HUES48 (cell line): Measurements from ENCODE around the gene SFXN1.

Experiments
- H3K27ac ChIP-seq: one replicate; pipeline ENCODE4 v1.7.0; 2013; ENCODE audit warnings: low read depth, low read length, inconsistent platforms
- H3K27me3 ChIP-seq: 2 replicates; pipeline ENCODE4 v1.6.1; 2013; ENCODE audit warnings: mild to moderate bottlenecking, low read length; ENCODE audit not compliant: control insufficient read depth, insufficient read depth
- H3K36me3 ChIP-seq: 2 replicates; pipeline ENCODE4 v1.6.1; 2013; ENCODE audit warnings: low read length; ENCODE audit not compliant: control insufficient read depth, insufficient read depth
- H3K4me1 ChIP-seq: 2 replicates; pipeline ENCODE4 v1.6.1; 2013; ENCODE audit warnings: mild to moderate bottlenecking, low read length; ENCODE audit not compliant: control insufficient read depth, insufficient read depth
- H3K4me3 ChIP-seq: 2 replicates; pipeline ENCODE4 v1.5.1; 2013; ENCODE audit warnings: mild to moderate bottlenecking, low read depth, low read length
- H3K9ac ChIP-seq: 2 replicates; pipeline ENCODE4 v1.6.1; 2013; ENCODE audit warnings: mild to moderate bottlenecking, low read depth, low read length, moderate library complexity
- H3K9me3 ChIP-seq: 2 replicates; pipeline ENCODE4 v1.6.1; 2013; ENCODE audit warnings: low read length; ENCODE audit not compliant: control insufficient read depth, insufficient read depth

SFXN1 gene

GRCh38 chr5:175466700-175467318, 11.6 kb upstream of the SFXN1 start:
- Histone ChIP-seq H3K9ac (no peak overlapping the region), H3K27ac (no peak overlapping the region), H3K27me3 (no peaks in the 10 kb centered on the region), H3K36me3 (no peaks in the 10 kb centered on the region), H3K4me3 (no peak overlapping the region), H3K9me3 (no peaks in the 10 kb centered on the region), H3K4me1 (0 out of 2 replicates have a peak, but pooled peaks cover 2% of the 10 kb centered on the region)

- H3K9ac ChIP-seq = no peak overlapping the region
- no peaks in the 10 kb centered on the region for H3K27me3 ChIP-seq
- H3K4me1 ChIP-seq = 0 out of 2 replicates have a peak, but pooled peaks cover 2% of the 10 kb centered on the region
- no peaks in the 10 kb centered on the region for H3K36me3 ChIP-seq
- no peak overlapping the region for H3K4me3 ChIP-seq
- H3K27ac ChIP-seq = no peak overlapping the region
- H3K9me3 ChIP-seq = no peaks in the 10 kb centered on the region
Measured at GRCh38 chr5:175467983-175468690, 10.2 kb upstream of the SFXN1 start.

GRCh38 chr5:175468892-175469291, 9.5 kb upstream of the SFXN1 start:
- H3K9me3 ChIP-seq = no peaks in the 10 kb centered on the region
- no peaks in the 10 kb centered on the region for H3K27me3 ChIP-seq
- no peak overlapping the region for H3K4me3 ChIP-seq
- 0 out of 2 replicates have a peak, but pooled peaks cover 2% of the 10 kb centered on the region for H3K4me1 ChIP-seq
- H3K36me3 ChIP-seq = no peaks in the 10 kb centered on the region
- H3K27ac ChIP-seq = no peak overlapping the region
- H3K9ac ChIP-seq = no peak overlapping the region

- no peaks in the 10 kb centered on the region for H3K9me3 ChIP-seq
- no peaks in the 10 kb centered on the region for H3K4me1 ChIP-seq
- no peaks in the 10 kb centered on the region for H3K36me3 ChIP-seq
- no peak overlapping the region for H3K4me3 ChIP-seq
- no peaks in the 10 kb centered on the region for H3K27me3 ChIP-seq
- H3K27ac ChIP-seq = no peak overlapping the region
- no peak overlapping the region for H3K9ac ChIP-seq
Measured at GRCh38 chr5:175469916-175470315, 8.4 kb upstream of the SFXN1 start.

- Histone ChIP-seq H3K4me1 (no peaks in the 10 kb centered on the region), H3K9me3 (no peaks in the 10 kb centered on the region), H3K27ac (no peak overlapping the region), H3K27me3 (no peaks in the 10 kb centered on the region; the same call in 1 of the 2 replicates), H3K9ac (no peak overlapping the region), H3K36me3 (no peaks in the 10 kb centered on the region), H3K4me3 (no peak overlapping the region)
Measured at GRCh38 chr5:175470781-175471180, 7.6 kb upstream of the SFXN1 start.

- Histone ChIP-seq H3K4me3 (no peak overlapping the region), H3K36me3 (no peaks in the 10 kb centered on the region), H3K9ac (no peak overlapping the region), H3K9me3 (no peaks in the 10 kb centered on the region), H3K27ac (no peak overlapping the region), H3K4me1 (no peaks in the 10 kb centered on the region), H3K27me3 (no peaks in the 10 kb centered on the region; the same call in 1 of the 2 replicates)
Measured at GRCh38 chr5:175471196-175471595, 7.2 kb upstream of the SFXN1 start.

GRCh38 chr5:175471628-175472027, 6.7 kb upstream of the SFXN1 start:
- Histone ChIP-seq H3K27me3 (peaks cover under 1% of the 10 kb centered on the region; the same call in 1 of the 2 replicates), H3K4me1 (no peaks in the 10 kb centered on the region), H3K9ac (no peak overlapping the region), H3K36me3 (no peaks in the 10 kb centered on the region), H3K9me3 (no peaks in the 10 kb centered on the region), H3K27ac (no peak overlapping the region), H3K4me3 (no peak overlapping the region)

- Histone ChIP-seq H3K9me3 (no peaks in the 10 kb centered on the region), H3K4me3 (no peak overlapping the region), H3K4me1 (no peaks in the 10 kb centered on the region), H3K36me3 (no peaks in the 10 kb centered on the region), H3K27ac (no peak overlapping the region), H3K27me3 (peaks cover 7% of the 10 kb centered on the region; the same call in 1 of the 2 replicates), H3K9ac (no peak overlapping the region)
Measured at GRCh38 chr5:175472378-175472777, 6.0 kb upstream of the SFXN1 start.

- Histone ChIP-seq H3K27me3 (peaks cover 15% of the 10 kb centered on the region), H3K9me3 (no peaks in the 10 kb centered on the region), H3K36me3 (no peaks in the 10 kb centered on the region), H3K4me1 (peaks cover 4% of the 10 kb centered on the region; the same call in 1 of the 2 replicates), H3K27ac (no peak overlapping the region), H3K4me3 (no peak overlapping the region), H3K9ac (no peak overlapping the region)
Measured at GRCh38 chr5:175475248-175475647, 3.1 kb upstream of the SFXN1 start.

- Histone ChIP-seq H3K27me3 (peaks cover 15% of the 10 kb centered on the region), H3K36me3 (peaks cover 18% of the 10 kb centered on the region), H3K27ac (no peak overlapping the region), H3K4me3 (no peak overlapping the region), H3K4me1 (peaks cover 4% of the 10 kb centered on the region; the same call in 1 of the 2 replicates), H3K9ac (no peak overlapping the region), H3K9me3 (no peaks in the 10 kb centered on the region)
Measured at GRCh38 chr5:175477440-175477839, 920 bp upstream of the SFXN1 start.

GRCh38 chr5:175478008-175478383, 364 bp upstream of the SFXN1 start:
- no peak overlapping the region for H3K9ac ChIP-seq
- H3K9me3 ChIP-seq = no peaks in the 10 kb centered on the region
- H3K27me3 ChIP-seq = peaks cover 15% of the 10 kb centered on the region
- peaks cover 23% of the 10 kb centered on the region for H3K36me3 ChIP-seq
- peaks cover 4% of the 10 kb centered on the region; the same call in 1 of the 2 replicates for H3K4me1 ChIP-seq
- H3K4me3 ChIP-seq = peak overlapping the region; percentile 80
- no peak overlapping the region for H3K27ac ChIP-seq
